ENCODE data around the gene DIS3. TPM values are rescaled to one million over a fixed set of nuclear protein-coding genes. Genes with fewer than 3 reads are reported as not detected.
A peak's percentile ranks its signal among the peaks of the same experiment; 100 is the strongest.
"Not testable (repeated sequence)": the region's sequence is repeated elsewhere in the genome, so short reads cannot be mapped to it uniquely, and the experiment has no call there.

Gene DIS3
- total RNA-seq, 1 donor from 2014 or later, result 26.3 TPM

GRCh38 chr13:72740015-72740414 is 41.7 kb downstream of the DIS3 start:
- no peak for DNase-seq

GRCh38 chr13:72737033-72737432 is 44.7 kb downstream of the DIS3 start:
- DNase-seq, result no peak

GRCh38 chr13:72728290-72728605 is 53.5 kb downstream of the DIS3 start:
- DNase-seq, result no peak

- peak; percentile 97 for DNase-seq
These were observed 54.0 kb downstream of the DIS3 start, which contains the start of the genes BORA and MZT1 for GRCh38 chr13:72727417-72728289. Gene BORA, plus strand, starts transcription at chr13:72727923. Its CDS starts 1,018 bp downstream, at chr13:72728941. Gene MZT1, minus strand, starts transcription at chr13:72727629. Its CDS starts 27 bp downstream, at chr13:72727602.

- peak; percentile 9 for DNase-seq
These were observed 54.8 kb downstream of the DIS3 start for GRCh38 chr13:72726726-72727416.

GRCh38 chr13:72726185-72726584 is 55.5 kb downstream of the DIS3 start:
- not testable (repeated sequence) for DNase-seq

- no peak for DNase-seq
These were observed 64.9 kb downstream of the DIS3 start for GRCh38 chr13:72716776-72717175.

Small RNAs within 50 kb of the gene (small RNA-seq; reads per million reads assigned to genes)
- not detected for gene RNU6-80P (ENCODE audit: low replicate concordance)

Other genes starting within 250 kb of the DIS3 start
- 9.9 TPM for gene MZT1, start 54.3 kb downstream of the DIS3 start, total RNA-seq
- gene BORA, start 54.0 kb downstream of the DIS3 start, total RNA-seq, result 4.9 TPM
- 39.5 TPM for gene PIBF1, start 233 bp upstream of the DIS3 start, total RNA-seq

Data from skin of body (tissue), 3 donors.